ENCODE measurements around the gene FABP2.
"Not testable (repeated sequence)": the region's sequence is repeated elsewhere in the genome, so short reads cannot be mapped to it uniquely, and the experiment has no call there.

The FABP2 gene

GRCh38 chr4:119307606-119308005 lies 14.3 kb downstream of the FABP2 start:
- no peak for DNase-seq

GRCh38 chr4:119304431-119304830 lies 17.5 kb downstream of the FABP2 start:
- DNase-seq, result no peak

DNA sequence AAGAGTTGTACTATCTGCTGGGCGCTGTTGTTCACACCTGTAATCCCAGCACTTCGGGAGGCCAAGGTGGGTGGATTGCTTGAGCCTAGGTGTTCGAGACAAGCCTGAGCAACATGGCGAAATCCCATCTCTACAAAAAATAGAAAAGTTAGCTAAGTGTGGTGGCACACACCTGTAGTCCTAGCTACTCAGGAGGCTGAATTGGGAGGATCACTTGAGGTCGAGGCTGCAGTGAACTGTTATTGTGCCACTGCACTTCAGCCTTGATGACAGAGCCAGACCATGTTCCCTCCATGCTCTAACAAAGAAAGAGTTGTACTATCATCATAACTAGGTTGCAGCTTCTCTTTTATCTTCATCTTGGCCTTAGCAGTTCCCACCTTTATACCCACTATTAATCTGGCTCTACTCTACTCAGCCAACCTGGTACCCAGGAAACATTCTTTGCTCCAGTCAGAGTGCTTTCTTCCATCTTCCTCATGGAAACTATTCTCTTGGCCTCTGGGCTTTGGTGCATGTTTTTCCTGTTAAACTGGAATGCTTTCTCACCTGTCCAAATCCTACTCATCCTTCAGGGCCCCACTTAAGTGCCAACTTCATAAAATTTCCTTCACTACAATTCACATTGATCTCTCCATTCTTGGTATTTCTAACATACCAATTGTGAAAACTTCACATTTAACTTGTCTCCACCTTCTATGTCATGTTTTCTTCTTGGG lies 18.2 kb downstream of the FABP2 start:
- DNase-seq, result no peak

GRCh38 chr4:119302073-119302832 lies 19.7 kb downstream of the FABP2 start:
- DNase-seq, result no peak

DNA sequence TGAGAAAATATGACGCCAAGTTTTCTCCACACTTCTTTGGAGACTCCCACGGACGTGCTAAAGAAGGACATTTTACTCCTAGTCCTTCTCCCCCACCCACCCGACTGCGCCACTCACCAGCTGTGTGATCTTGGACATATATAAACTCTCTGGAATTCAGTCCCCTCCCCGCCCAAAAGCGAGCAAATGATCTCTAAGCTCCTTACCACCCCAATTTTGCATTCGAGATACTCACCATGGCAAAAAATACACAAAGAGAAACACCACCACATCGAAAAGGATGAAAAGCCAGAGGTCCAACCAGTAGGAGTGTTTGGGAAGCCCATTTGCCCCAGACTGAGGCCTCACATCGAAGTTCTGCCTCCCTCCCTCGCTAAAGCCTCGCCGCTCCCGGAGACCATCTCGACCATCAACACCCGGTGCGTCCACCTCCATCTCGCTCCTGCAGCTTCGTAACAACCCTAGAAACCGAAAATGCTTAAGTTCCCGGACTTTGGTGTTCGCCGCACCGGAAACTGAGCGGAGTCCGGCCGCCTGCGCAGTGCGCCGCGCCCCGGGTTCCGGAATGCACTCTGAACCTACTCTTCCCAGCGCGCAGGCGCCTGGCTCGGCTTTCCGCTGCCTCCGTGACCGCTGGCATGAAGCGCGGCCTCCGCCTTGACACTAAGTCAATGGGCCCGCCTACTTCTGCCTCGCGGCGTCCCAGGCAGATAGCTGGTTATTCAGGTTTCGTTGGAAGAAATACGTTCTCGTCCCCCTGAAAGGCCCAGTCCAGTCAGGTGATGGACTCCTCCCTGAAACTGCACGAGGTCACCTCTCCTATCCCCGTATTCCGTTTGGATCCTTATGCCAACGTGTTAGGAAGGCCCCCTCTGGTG lies 21.6 kb downstream of the FABP2 start:
- peak; percentile 92 for DNase-seq

- DNase-seq, result no peak
Measured at GRCh38 chr4:119299741-119300100, 22.2 kb downstream of the FABP2 start.

DNA sequence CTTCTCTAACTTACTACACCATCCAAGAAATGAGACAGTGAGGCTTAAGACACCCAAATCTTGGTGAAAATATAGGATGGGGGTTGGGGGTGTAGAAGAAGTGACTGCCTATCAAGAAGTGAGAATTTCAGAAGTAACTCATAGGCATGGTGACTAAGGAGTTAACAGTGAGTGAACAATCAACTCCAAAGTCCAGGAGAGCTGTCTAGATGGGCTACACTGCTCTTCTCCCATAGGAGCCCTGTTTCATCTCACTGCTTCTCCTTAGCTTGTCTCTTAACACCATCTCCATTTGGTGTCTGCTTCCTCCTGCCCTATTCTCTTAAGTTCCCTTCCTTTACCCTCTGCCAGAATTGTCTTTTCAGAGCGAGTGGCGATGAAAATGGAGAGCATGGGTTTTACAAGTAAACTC lies 22.7 kb downstream of the FABP2 start:
- DNase-seq, result no peak

DNA sequence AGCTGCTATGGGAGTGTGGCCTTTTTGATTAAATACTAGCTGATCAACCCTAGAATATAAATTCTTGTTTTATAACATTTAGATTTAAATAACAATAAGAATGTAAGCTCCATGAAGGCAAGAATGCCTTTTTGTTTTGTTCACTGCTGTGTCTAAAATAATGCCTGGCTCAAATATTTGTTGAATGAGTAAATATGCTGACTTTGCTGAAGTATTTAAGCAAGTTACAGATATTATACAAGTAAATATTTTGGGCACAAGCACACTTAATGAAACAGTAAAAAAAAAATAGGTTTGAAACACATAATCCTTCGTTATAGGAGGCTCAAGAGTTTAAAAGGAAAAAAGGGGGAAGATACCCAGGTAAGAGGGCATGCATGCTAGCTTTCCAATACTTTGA lies 24.1 kb downstream of the FABP2 start:
- no peak for DNase-seq

DNA sequence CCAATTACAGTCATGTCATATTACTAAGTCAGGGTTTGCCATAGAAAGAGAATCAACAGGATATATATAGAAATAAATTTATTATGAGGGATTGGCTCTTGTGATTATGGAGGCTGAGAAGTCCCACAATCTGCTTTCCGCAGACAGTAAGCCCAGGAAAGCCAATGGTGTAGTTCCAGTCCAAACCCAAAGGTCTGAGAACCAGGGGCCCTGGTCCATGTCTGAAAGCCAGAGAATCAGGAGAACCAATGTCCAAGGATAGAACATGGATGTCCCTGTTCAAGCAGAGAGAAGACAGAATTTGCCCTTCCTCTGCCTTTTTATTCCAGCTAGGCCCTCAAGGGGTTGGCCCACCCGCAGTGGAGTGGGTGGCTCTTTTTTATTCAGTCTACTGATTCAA lies 25.6 kb downstream of the FABP2 start:
- DNase-seq, result no peak

- DNase-seq, result no peak
Measured at GRCh38 chr4:119290598-119290997, 31.3 kb downstream of the FABP2 start.

GRCh38 chr4:119289313-119289712 lies 32.6 kb downstream of the FABP2 start:
- no peak for DNase-seq

DNA sequence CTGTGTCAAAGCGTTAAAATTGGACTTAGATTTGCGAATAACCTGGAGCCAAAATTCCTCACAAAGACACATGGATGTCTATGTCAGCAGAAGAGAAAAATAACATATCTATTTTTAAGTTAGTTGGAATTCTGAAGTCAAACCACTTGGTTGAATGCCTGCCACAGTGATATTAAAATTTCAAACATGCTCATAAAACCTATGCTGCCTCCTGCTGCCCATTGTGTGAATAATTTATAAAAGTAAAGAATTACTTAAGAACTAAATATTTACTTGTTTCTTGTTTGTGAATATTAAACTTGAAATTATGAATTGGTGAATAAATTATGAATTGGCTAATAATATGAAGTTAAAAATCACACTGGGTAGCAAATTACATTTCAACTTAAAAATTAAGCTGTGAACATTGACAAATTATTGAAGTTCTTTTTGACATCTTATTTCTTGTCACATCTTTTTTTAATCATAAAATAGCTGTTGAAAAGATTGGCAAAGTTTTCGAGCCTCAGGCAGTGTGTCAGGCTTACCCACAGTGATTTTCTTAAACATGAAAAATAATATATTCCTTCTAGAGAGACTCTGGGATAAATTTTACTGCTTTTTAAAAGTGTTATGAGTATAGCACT lies 35.4 kb downstream of the FABP2 start:
- no peak for DNase-seq

GRCh38 chr4:119284876-119285780 lies 36.8 kb downstream of the FABP2 start:
- no peak for DNase-seq

GRCh38 chr4:119281393-119281792 lies 40.5 kb downstream of the FABP2 start:
- no peak for DNase-seq

GRCh38 chr4:119279945-119280344 lies 42.0 kb downstream of the FABP2 start:
- not testable (repeated sequence) for DNase-seq

DNA sequence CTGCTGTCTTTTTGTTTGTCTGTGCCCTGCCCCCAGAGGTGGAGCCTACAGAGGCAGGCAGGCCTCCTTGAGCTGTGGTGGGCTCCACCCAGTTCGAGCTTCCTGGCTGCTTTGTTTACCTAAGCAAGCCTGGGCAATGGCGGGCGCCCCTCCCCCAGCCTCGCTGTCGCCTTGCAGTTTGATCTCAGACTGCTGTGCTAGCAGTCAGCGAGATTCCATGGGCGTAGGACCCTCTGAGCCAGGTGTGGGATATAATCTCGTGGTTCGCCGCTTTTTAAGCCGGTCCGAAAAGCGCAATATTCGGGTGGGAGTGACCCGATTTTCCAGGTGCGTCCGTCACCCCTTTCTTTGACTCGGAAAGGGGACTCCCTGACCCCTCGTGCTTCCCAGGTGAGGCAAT lies 42.4 kb downstream of the FABP2 start:
- DNase-seq, result not testable (repeated sequence)

DNA sequence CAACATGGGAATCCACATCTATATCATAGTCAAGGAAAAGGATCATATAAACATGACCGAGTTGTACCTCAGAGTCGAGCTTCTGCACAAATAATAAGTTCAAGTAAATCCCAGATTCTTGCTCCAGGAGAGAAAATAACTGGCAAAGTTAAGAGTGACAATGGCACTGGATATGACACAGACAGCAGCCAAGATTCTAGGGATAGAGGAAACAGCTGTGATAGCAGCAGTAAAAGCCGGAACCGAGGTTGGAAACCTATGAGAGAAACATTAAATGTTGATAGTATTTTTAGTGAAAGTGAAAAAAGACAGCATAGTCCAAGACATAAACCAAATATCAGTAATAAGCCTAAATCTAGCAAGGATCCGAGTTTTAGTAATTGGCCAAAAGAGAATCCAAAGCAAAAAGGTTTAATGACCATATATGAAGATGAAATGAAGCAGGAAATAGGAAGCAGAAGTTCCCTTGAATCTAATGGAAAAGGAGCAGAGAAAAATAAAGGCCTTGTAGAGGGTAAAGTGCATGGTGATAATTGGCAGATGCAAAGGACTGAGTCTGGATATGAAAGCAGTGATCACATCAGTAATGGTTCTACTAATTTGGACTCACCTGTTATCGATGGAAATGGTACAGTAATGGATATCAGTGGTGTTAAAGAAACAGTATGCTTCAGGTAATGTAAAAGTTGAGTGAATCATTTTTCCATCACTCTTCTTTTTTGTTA lies 50.4 kb downstream of the FABP2 start:
- DNase-seq, result no peak

DNA sequence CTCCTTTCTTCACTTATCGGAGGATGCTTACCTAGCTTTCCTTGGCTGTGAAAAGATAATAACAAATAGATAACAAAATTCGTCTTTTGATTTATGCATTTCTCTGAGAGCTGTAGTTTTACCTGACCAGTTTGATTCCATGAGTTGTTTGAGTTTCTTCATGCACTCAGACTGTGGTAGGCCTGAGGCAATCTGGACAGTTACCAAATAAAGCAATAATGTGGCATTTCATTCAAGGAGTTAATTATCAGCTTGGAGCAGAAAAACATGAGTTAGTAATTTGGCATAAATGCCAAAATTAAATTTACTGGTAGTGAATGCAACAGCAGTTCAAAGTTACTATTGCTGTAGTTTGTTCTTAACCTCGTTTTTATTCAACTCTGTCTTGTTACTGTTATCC lies 53.5 kb downstream of the FABP2 start:
- DNase-seq, result no peak
